Measurements from ENCODE around the gene TNNT3.

The TNNT3 gene

GRCh38 chr11:1964348-1964747, 44.8 kb downstream of the TNNT3 start:
- no peak for DNase-seq

- no peak for DNase-seq
These were observed 45.5 kb downstream of the TNNT3 start for GRCh38 chr11:1964955-1965354.

GRCh38 chr11:1966531-1966930, 47.0 kb downstream of the TNNT3 start:
- DNase-seq = no peak

GRCh38 chr11:1967641-1968225, 48.2 kb downstream of the TNNT3 start:
- no peak for DNase-seq

GRCh38 chr11:1968454-1969002, 49.0 kb downstream of the TNNT3 start:
- no peak for DNase-seq

- no peak for DNase-seq
These were observed 49.5 kb downstream of the TNNT3 start for GRCh38 chr11:1969035-1969434.

- DNase-seq = no peak
These were observed 50.3 kb downstream of the TNNT3 start for GRCh38 chr11:1969776-1970175.

- no peak for DNase-seq
These were observed 51.5 kb downstream of the TNNT3 start for GRCh38 chr11:1970956-1971355.

- no peak for DNase-seq
These were observed 55.7 kb downstream of the TNNT3 start for GRCh38 chr11:1975185-1975584.

- no peak for DNase-seq
These were observed 59.4 kb downstream of the TNNT3 start for GRCh38 chr11:1978720-1979473.

GRCh38 chr11:1979607-1980006, 60.1 kb downstream of the TNNT3 start:
- DNase-seq = no peak

- no peak for DNase-seq
These were observed 63.5 kb downstream of the TNNT3 start for GRCh38 chr11:1982873-1983600.

GRCh38 chr11:1983601-1983961, 64.1 kb downstream of the TNNT3 start:
- no peak for DNase-seq

GRCh38 chr11:1987024-1987423, 67.5 kb downstream of the TNNT3 start:
- no peak for DNase-seq

GRCh38 chr11:1988174-1988573, 68.7 kb downstream of the TNNT3 start:
- no peak for DNase-seq
